GM12872 (cell line): Measurements from ENCODE around the gene CACHD1.

Experiments
- CTCF ChIP-seq: IDR thresholded peaks from 3 replicates; pipeline ENCODE4 v1.5.1; 2011; ENCODE audit warnings: low read depth, mild to moderate bottlenecking, low read length, moderate library complexity; ENCODE audit not compliant: insufficient read depth

CACHD1 gene

GRCh38 chr1:64542118-64542517 is 72.2 kb downstream of the CACHD1 start:
- no peak for TF ChIP-seq CTCF

GRCh38 chr1:64543831-64544230 is 73.9 kb downstream of the CACHD1 start:
- TF ChIP-seq CTCF = no peak

GRCh38 chr1:64545118-64545843 is 75.4 kb downstream of the CACHD1 start:
- TF ChIP-seq CTCF = no peak

- TF ChIP-seq CTCF = no peak
These were observed 76.1 kb downstream of the CACHD1 start for GRCh38 chr1:64546013-64546412.

- TF ChIP-seq CTCF = no peak
These were observed 79.7 kb downstream of the CACHD1 start for GRCh38 chr1:64549464-64550239.

GRCh38 chr1:64550510-64550909 is 80.6 kb downstream of the CACHD1 start:
- TF ChIP-seq CTCF = no peak

- no peak for TF ChIP-seq CTCF
These were observed 81.1 kb downstream of the CACHD1 start for GRCh38 chr1:64550946-64551605.
